Ovary (tissue), 9 donors: Measurements from ENCODE around the gene MRPS2. TPM values are rescaled to one million over a fixed set of nuclear protein-coding genes. Genes with fewer than 3 reads are reported as not detected.

Experiments
- DNase-seq, 5 donors: peaks; one replicate each; pipeline ENCODE4 v3.0.0-alpha.2; 2019 to 2020
- H3K27ac ChIP-seq, 2 donors: fragments of 200-600 bp; one replicate each; pipeline versions ENCODE4 v1.5.1 to v1.8.0; 2019 to 2022
- H3K27me3 ChIP-seq: fragments of 200-600 bp; one replicate; pipeline ENCODE4 v1.8.0; 2022
- H3K36me3 ChIP-seq: fragments of 200-600 bp; sonication (generic); one replicate; pipeline ENCODE4 v1.5.1; 2019
- H3K4me1 ChIP-seq: one replicate; pipeline ENCODE4 v1.8.1; 2013; ENCODE audit warnings: mild to moderate bottlenecking, moderate library complexity; ENCODE audit not compliant: insufficient read depth
- H3K4me3 ChIP-seq: fragments of 200-600 bp; sonication (generic); one replicate; pipeline ENCODE4 v1.5.1; 2017
- H3K9me3 ChIP-seq, 2 donors: fragments of 200-600 bp in 1 of 2; sonication (generic) in 1 of 2; one replicate each; pipeline versions ENCODE4 v1.5.1 to v1.8.1; 2013 to 2019; ENCODE audit warnings: mild to moderate bottlenecking in 1 of 2, moderate library complexity in 1 of 2
- EP300 ChIP-seq: sonication (generic); formaldehyde crosslinking; IDR thresholded peaks from one replicate; pipeline ENCODE4 v1.6.1; 2017; ENCODE audit warnings: antibody characterized with exemption
- POLR2A ChIP-seq: fragments of 450-650 bp; IDR thresholded peaks from one replicate; pipeline ENCODE4 v1.6.1; 2017; ENCODE audit warnings: antibody characterized with exemption, mild to moderate bottlenecking, moderate library complexity
- WGBS, 3 donors: extraction: QIAGEN DNeasy Blood & Tissue Kit in 1 of 3; methylation state at CpG; one replicate each; pipeline versions ENCODE4 v1.1.5 to v1.1.7; 2013 to 2017; 5-methylcytosine and 5-hydroxymethylcytosine counted together
- intact Hi-C, 4 donors: fragments of 100-400 bp; cut with DNase I; formaldehyde crosslinking; loops; one replicate each; pipeline versions ENCODE4 v1.11.0 to v1.15.1; 2022 to 2023
- polyA plus RNA-seq, 2 donors: library from polyadenylated mRNA; stranded (reverse); fragments of 200-250 nt in 1 of 2; fragments of 350-450 nt in 1 of 2; fragmentation: Illumina TruSeq in 1 of 2; extraction: RNeasy Lipid Tissue Mini Kit (QIAGEN cat#74804) in 1 of 2; gene quantifications; one replicate each; pipeline ENCODE4 v1.2.3, GENCODE V29; 2013 to 2014
- total RNA-seq, 7 donors: library from RNA; depleted of rRNA in 2 of 7; stranded (reverse); fragments of >200 nt in 2 of 7; fragmentation: NEBNext Ultra II Directional in 3 of 7; extraction: Animal tissue kit (Norgen Biotek cat#: 25700) in 3 of 7; gene quantifications; one replicate each; pipeline versions ENCODE4 v1.1.0 to v1.2.4, GENCODE V29; 2016 to 2023
- TF ChIP-seq, protein P1 (sequence below), 3 donors: fragments of 450-650 bp in 2 of 3; fragments of 200-600 bp in 1 of 3; IDR thresholded peaks; one replicate each; pipeline versions ENCODE4 v1.5.1 to v1.8.0; 2016 to 2022; ENCODE audit warnings: antibody characterized with exemption in 3 of 3, mild to moderate bottlenecking in 1 of 3
- donor health status: DM: no; HTN: no; CAD: no; lungs with moderate emphysema.
- donor health status: DM: no; HTN: no; CAD: no.
- donor health status: Bipolar disorder and iron deficiency.
- donor health status: DM: yes; HTN: yes; CAD: no.
- donor health status: DM: no; HTN: no; CAD: no.
- donor health status: DM: yes; HTN: yes; CAD: no.

Gene MRPS2
- total and polyA plus RNA-seq, 9 donors, result 9.7 to 53.2 (median 30.4) TPM

DNA sequence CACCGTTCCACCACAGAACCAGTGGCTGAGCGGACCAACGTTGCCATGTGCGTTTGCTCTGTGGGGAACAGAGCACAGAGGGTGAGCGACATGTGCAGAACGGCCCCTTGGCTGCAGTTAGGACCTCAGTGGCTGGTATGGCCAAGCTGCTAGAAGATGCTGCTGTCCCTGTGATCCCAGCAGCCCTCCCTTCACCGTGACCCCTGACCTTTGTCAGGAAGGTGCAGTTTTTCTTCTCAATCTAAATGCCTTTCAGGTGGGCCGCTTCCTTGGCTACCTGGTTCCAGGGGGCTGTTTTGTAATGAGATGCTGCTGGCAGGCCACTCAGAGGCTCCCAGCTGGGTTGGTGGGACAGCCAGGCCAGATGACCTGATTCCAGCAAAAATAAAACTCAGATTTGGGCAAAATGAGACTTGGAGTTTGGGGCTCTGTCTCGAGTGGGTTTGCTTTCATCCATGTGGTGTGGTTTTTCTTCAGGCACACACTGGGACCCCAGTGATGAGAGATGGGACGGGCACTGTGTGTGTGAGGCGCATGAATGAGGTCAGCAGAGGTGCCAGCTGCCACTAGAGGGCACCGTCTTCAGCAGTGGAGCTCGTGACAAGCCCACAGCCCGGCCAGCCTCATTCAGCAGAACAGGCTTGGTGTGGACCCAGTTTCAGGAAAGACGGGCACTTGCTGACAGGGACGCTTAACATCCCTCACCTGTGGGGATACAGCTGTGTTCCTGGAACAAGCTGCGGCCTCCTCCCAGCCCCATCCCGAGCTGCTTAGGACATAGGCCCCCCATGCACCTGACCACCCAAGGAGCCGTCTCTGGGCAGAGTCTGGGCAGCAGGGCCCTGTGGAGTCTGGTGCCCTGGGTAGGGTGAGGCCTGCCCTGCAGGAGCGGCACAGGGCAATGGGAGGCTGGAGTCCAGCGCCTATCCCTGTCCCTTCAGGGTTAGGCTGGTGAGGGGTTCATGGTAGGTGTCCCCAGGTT lies 4.1 kb downstream of the MRPS2 start:
- DNase-seq, result peak; percentile 34 to 69 (median 55)
- Histone ChIP-seq H3K4me3 (no peak overlapping the region), H3K27me3 (no peaks in the 10 kb centered on the region), H3K4me1 (peaks cover 10% of the 10 kb centered on the region), H3K36me3 (peaks cover 3% of the 10 kb centered on the region), H3K27ac (no peak overlapping the region), H3K9me3 (no peaks in the 10 kb centered on the region)
- TF ChIP-seq POLR2A, result no peak
- TF ChIP-seq, protein P1, sequence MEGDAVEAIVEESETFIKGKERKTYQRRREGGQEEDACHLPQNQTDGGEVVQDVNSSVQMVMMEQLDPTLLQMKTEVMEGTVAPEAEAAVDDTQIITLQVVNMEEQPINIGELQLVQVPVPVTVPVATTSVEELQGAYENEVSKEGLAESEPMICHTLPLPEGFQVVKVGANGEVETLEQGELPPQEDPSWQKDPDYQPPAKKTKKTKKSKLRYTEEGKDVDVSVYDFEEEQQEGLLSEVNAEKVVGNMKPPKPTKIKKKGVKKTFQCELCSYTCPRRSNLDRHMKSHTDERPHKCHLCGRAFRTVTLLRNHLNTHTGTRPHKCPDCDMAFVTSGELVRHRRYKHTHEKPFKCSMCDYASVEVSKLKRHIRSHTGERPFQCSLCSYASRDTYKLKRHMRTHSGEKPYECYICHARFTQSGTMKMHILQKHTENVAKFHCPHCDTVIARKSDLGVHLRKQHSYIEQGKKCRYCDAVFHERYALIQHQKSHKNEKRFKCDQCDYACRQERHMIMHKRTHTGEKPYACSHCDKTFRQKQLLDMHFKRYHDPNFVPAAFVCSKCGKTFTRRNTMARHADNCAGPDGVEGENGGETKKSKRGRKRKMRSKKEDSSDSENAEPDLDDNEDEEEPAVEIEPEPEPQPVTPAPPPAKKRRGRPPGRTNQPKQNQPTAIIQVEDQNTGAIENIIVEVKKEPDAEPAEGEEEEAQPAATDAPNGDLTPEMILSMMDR (IDR thresholded peaks at IDR 0.05), result peak in 2 of 3 donors; percentile 32 to 42
- intact Hi-C loops, result no loop called here
- WGBS, 3 donors, result 61 to 70% (median 63%) methylated on average over 20 to 21 of the region's 21 CpGs

DNA sequence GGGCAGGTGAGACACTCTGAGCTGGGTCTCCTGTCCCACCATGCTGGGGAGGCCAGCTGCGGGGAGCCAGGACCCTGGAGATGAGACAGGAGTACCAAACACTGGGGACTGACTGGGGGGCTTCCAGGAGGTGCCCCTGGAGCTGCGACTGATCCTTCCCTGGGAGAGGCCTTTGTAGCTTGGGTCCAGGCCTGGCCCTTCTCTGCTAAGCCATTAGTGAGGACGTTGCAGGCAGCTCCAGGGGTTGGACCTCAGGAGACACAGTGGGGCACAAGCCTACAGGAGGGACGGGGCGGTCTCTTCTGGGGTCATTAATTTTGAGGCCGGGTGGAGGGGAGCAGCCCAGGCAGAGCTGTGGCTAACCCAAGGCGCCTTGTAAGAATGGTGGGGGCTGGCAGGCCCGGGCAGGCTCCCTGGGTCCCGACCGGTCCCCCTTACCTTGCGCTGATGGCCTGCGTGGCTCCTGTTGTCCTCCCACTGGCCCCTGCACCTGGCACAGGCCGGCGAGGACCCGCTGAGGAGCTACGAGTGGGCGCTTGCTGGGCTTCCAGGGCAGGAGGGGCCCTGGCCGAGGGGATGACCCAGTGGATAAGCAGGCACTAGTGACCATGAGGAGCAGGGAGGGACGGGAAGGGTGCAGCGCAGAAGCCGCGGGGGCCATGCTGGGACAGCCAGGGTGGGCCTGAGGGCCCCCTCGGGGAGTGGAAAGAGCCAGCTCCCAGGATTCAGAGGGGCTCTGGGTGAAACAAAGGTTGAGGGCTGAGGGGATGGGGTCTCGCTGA lies 5.1 kb downstream of the MRPS2 start:
- peak in 2 of 5 donors; percentile 13 to 21 for DNase-seq
- H3K27ac ChIP-seq, result no peak overlapping the region
- no peak for TF ChIP-seq POLR2A
- TF ChIP-seq, protein P1 (IDR thresholded peaks at IDR 0.05), result no peak
- no peak for TF ChIP-seq EP300

DNA sequence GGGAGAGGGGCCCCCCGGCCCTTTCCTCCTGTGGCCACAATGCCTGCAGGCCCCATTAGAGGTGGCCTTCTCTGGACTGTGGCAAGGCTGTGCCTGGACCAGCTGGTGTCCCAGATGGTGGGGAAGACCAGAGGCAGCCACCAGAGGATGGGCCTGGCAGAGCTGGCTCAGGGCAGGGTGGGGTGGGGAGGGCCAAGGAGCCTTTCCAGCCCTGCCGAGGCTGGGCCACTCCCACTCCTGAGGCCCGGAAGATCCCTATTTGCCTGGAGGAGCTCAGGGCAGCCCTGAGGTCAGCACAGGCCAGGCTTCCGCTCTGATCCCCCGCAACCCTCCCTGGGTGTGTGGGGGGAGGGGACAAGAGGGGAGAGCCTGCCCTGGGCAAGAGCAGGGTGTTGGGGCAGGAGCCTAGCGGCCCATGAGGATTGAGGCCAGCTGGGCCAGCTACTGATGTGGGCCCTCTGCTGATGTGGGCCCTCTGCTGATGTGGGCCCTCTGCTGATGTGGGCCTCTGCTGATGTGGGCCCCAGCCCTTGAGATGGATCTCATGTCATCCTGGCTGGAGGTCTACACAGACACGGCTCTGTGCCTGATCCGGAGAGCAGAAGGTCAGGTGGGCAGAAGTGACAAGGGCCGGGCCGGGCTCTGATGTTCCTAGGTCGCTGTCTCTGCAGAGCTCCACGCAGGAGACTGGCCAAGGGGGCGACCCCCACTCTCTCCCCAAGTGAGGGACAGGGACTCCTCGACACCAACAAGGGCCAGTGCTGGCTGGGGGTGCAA lies 6.0 kb downstream of the MRPS2 start:
- WGBS, 3 donors, result 57 to 63% (median 59%) methylated on average over 12 to 14 of the region's 14 CpGs
- peak in 1 of 5 donors; percentile 11 for DNase-seq
- H3K4me1 ChIP-seq, result peaks cover 6% of the 10 kb centered on the region
- no peaks in the 10 kb centered on the region for H3K27me3 ChIP-seq
- intact Hi-C loops, result no loop called here
- TF ChIP-seq POLR2A (no peak), EP300 (no peak)
- TF ChIP-seq, protein P1 (IDR thresholded peaks at IDR 0.05), result no peak
- no peak overlapping the region for H3K27ac ChIP-seq
- H3K9me3 ChIP-seq, result no peaks in the 10 kb centered on the region
- peaks cover 3% of the 10 kb centered on the region for H3K36me3 ChIP-seq
- H3K4me3 ChIP-seq, result no peak overlapping the region

More for the DNA sequence above, 5.1 kb downstream of the MRPS2 start:
- Histone ChIP-seq H3K27me3 (no peaks in the 10 kb centered on the region), H3K9me3 (no peaks in the 10 kb centered on the region), H3K4me1 (peaks cover 10% of the 10 kb centered on the region), H3K4me3 (no peak overlapping the region), H3K36me3 (peaks cover 3% of the 10 kb centered on the region)
- 67 to 73% (median 70%) methylated on average over 19 to 24 of the region's 24 CpGs for WGBS, 3 donors
- intact Hi-C loops, result no loop called here
